IMR-90 (cell line): Measurements from ENCODE around the gene HFM1. TPM values are rescaled to one million over a fixed set of nuclear protein-coding genes. Genes with fewer than 3 reads are reported as not detected.
A peak's percentile ranks its signal among the peaks of the same experiment; 100 is the strongest.

Experiments used
- ATAC-seq: fragments of 200-7000 bp; cut with Tn5 transposase; 2 replicates; pipeline ENCODE4 v1.9.1; 2020; ENCODE audit warnings: low read depth, mild to moderate bottlenecking, moderate library complexity
- BruUV-seq: library from RNA; stranded (reverse); fragments of 400-500 nt; replicated peaks from 2 replicates; lab custom pipeline; 2021; lab: Mats Ljungman, UMichigan
- CTCF ChIA-PET: fragments of 300-600 bp; formaldehyde crosslinking; extraction: SDS; loops from one replicate; lab custom pipeline; 2021; ENCODE audit warnings: antibody characterized with exemption; lab: Yijun Ruan, JAX
- POLR2A ChIA-PET: fragments of 300-600 bp; sonication (Branson Sonifier 250); formaldehyde crosslinking; loops from one replicate; lab custom pipeline; 2022; ENCODE audit warnings: antibody characterized with exemption; ENCODE audit not compliant: unreplicated experiment; lab: Charles Lee
- DNase-seq: peaks from one replicate; pipeline ENCODE4 v3.0.0; 2013
- H2AFZ ChIP-seq: replicated peaks from 2 replicates; pipeline ENCODE3; 2013; ENCODE audit warnings: low read length, mild to moderate bottlenecking; ENCODE audit not compliant: poor library complexity
- H2AK5ac ChIP-seq: 2 replicates; pipeline ENCODE4 v1.6.1; 2013; ENCODE audit warnings: low read depth, low read length, inconsistent platforms
- H2AK9ac ChIP-seq: replicated peaks from 2 replicates; pipeline ENCODE3; 2013; ENCODE audit warnings: mild to moderate bottlenecking, low read depth, low read length, moderate library complexity; ENCODE audit not compliant: poor library complexity
- H2BK120ac ChIP-seq: 2 replicates; pipeline ENCODE4 v1.6.1; 2013; ENCODE audit warnings: low read depth, low read length, inconsistent platforms
- H2BK15ac ChIP-seq: 3 replicates; pipeline ENCODE4 v1.6.1; 2013; ENCODE audit warnings: low read depth, low read length, inconsistent platforms
- H2BK20ac ChIP-seq: 2 replicates; pipeline ENCODE4 v1.6.1; 2013; ENCODE audit warnings: low read depth, mild to moderate bottlenecking, inconsistent platforms, low read length, moderate library complexity
- H2BK5ac ChIP-seq: 2 replicates; pipeline ENCODE4 v1.6.1; 2013; ENCODE audit warnings: mild to moderate bottlenecking, low read depth, low read length, inconsistent platforms; ENCODE audit not compliant: poor library complexity, severe bottlenecking
- H3K14ac ChIP-seq: replicated peaks from 2 replicates; pipeline ENCODE4 v1.6.1; 2013; ENCODE audit warnings: low read depth, low read length, inconsistent platforms
- H3K18ac ChIP-seq: 2 replicates; pipeline ENCODE4 v1.6.1; 2013; ENCODE audit warnings: low read depth, low read length, control low read depth
- H3K23ac ChIP-seq: 2 replicates; pipeline ENCODE4 v1.6.1; 2013; ENCODE audit warnings: low read depth, low read length, inconsistent platforms
- H3K27ac ChIP-seq: 2 replicates; pipeline ENCODE4 v1.5.1; 2013; ENCODE audit warnings: mild to moderate bottlenecking, control low read depth, low read length; ENCODE audit not compliant: insufficient read depth
- H3K27me3 ChIP-seq: 2 replicates; pipeline ENCODE4 v1.6.1; 2013; ENCODE audit warnings: low read length; ENCODE audit not compliant: control insufficient read depth, insufficient read depth
- H3K36me3 ChIP-seq: 2 replicates; pipeline ENCODE4 v1.6.1; 2013; ENCODE audit warnings: low read length, mixed read lengths; ENCODE audit not compliant: control insufficient read depth, insufficient read depth
- H3K4ac ChIP-seq: 2 replicates; pipeline ENCODE4 v1.6.1; 2013; ENCODE audit warnings: low read depth, low read length, inconsistent platforms
- H3K4me1 ChIP-seq: 2 replicates; pipeline ENCODE4 v1.6.1; 2013; ENCODE audit warnings: low read length, mixed read lengths; ENCODE audit not compliant: control insufficient read depth, insufficient read depth
- H3K4me2 ChIP-seq: 2 replicates; pipeline ENCODE4 v1.6.1; 2013; ENCODE audit warnings: low read depth, mild to moderate bottlenecking, control low read depth, low read length, moderate library complexity
- H3K4me3 ChIP-seq: 2 replicates; pipeline ENCODE4 v1.5.1; 2013; ENCODE audit warnings: low read depth, mild to moderate bottlenecking, control low read depth, low read length, moderate library complexity; ENCODE audit not compliant: insufficient read depth
- H3K56ac ChIP-seq: 2 replicates; pipeline ENCODE4 v1.6.1; 2013; ENCODE audit warnings: low read length, inconsistent platforms; ENCODE audit not compliant: insufficient read depth; ENCODE audit errors: extremely low read depth
- H3K79me1 ChIP-seq, 2 experiments: 2 replicates each; pipeline ENCODE4 v1.6.1; 2013; ENCODE audit warnings: low read length in 2 of 2, inconsistent platforms in 1 of 2, low read depth in 1 of 2
- H3K9ac ChIP-seq: 2 replicates; pipeline ENCODE4 v1.6.1; 2013; ENCODE audit warnings: low read depth, low read length, control low read depth
- H3K9me1 ChIP-seq: 2 replicates; pipeline ENCODE4 v1.6.1; 2013; ENCODE audit warnings: low read length, inconsistent platforms; ENCODE audit not compliant: insufficient read depth
- H3K9me3 ChIP-seq: 2 replicates; pipeline ENCODE4 v1.6.1; 2013; ENCODE audit warnings: low read length; ENCODE audit not compliant: control insufficient read depth, insufficient read depth
- H4K20me1 ChIP-seq: 2 replicates; pipeline ENCODE4 v1.6.1; 2013; ENCODE audit warnings: low read length, inconsistent platforms; ENCODE audit not compliant: insufficient read depth
- H4K5ac ChIP-seq: 2 replicates; pipeline ENCODE4 v1.6.1; 2013; ENCODE audit warnings: mild to moderate bottlenecking, low read depth, low read length, control low read depth
- H4K8ac ChIP-seq, 2 experiments: 2 replicates each; pipeline ENCODE4 v1.6.1; 2013; ENCODE audit warnings: low read depth in 2 of 2, low read length in 2 of 2, control low read depth in 1 of 2, inconsistent platforms in 1 of 2
- H4K91ac ChIP-seq: 2 replicates; pipeline ENCODE4 v1.6.1; 2013; ENCODE audit warnings: low read depth, low read length, inconsistent platforms; ENCODE audit not compliant: insufficient read depth
- FOS ChIP-seq: fragments of 150-350 bp; IDR thresholded peaks from 2 replicates; pipeline ENCODE4 v1.6.1; 2016; ENCODE audit warnings: low read depth, low read length
- MAZ ChIP-seq: IDR thresholded peaks from 2 replicates; pipeline ENCODE4 v1.6.1; 2012; ENCODE audit warnings: low read depth, mild to moderate bottlenecking, low read length, improper control_type of control experiment, moderate library complexity, borderline replicate concordance
- POLR2A ChIP-seq: IDR thresholded peaks from 2 replicates; pipeline ENCODE4 v1.6.1; 2012; ENCODE audit warnings: mild to moderate bottlenecking, low read depth, low read length
- RAD21 ChIP-seq: IDR thresholded peaks from 2 replicates; pipeline ENCODE4 v1.6.1; 2012; ENCODE audit warnings: low read length, improper control_type of control experiment
- RCOR1 ChIP-seq: IDR thresholded peaks from 2 replicates; pipeline ENCODE4 v1.6.1; 2012; ENCODE audit warnings: mild to moderate bottlenecking, low read length, improper control_type of control experiment; ENCODE audit not compliant: insufficient replicate concordance
- WGBS, 2 experiments: methylation state at CpG; one replicate each; pipeline versions ENCODE4 v1.1.5 to v1.1.7; 2013; ENCODE audit warnings: missing lambda C conversion rate in 2 of 2; ENCODE audit not compliant: insufficient read length in 1 of 2; ENCODE audit errors: extremely low coverage in 2 of 2; 5-methylcytosine and 5-hydroxymethylcytosine counted together
- dilution Hi-C: fragments of 300-500 bp; cut with HindIII; formaldehyde crosslinking; loops from one replicate; pipeline ENCODE4 v1.14.3; 2018; ENCODE audit warnings: low sequenced_read_pairs; ENCODE audit not compliant: unreplicated experiment
- in situ Hi-C: fragments of 300-500 bp; cut with MboI; formaldehyde crosslinking; loops from 3 replicates; pipeline ENCODE4 v1.14.3; 2019; ENCODE audit warnings: low sequenced_read_pairs, inconsistent platforms, mixed read lengths
- intact Hi-C: fragments of 100-400 bp; cut with micrococcal nuclease; formaldehyde crosslinking; loops from 2 replicates; pipeline ENCODE4 v1.10.0; 2022
- polyA plus RNA-seq, 3 experiments: library from polyadenylated mRNA; depleted of rRNA; stranded (reverse); fragments of >200 nt; gene quantifications; 2 replicates each; pipeline ENCODE4 v1.2.3, GENCODE V29; 2012; ENCODE audit warnings: low replicate concordance in 1 of 3
- total RNA-seq: library from RNA; depleted of rRNA; stranded (reverse); fragments of >200 nt; gene quantifications from 2 replicates; pipeline ENCODE4 v1.2.3, GENCODE V29; 2012

The HFM1 gene
- total and polyA plus RNA-seq, 2 of the 4 experiments (the other 2 are of a cell fraction), result 0.15 to 0.18 TPM

DNA sequence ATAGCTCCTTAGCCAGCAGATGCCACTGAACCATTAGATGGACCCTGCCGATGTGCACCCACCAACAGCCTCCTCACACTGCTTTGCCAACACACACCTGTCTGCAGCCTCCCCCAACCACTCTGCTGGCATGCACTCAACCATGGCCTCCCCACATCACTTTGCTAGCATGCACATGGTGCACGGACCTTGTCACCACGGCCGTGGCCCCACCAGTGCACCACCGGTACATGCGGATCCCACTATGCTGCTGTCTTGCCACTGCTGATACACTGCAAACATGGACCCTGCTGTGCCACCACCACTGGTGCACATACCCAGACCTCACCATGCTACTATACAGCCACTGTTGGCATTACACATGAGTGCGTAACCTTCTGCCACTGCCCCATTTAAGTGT lies 66.1 kb downstream of the HFM1 start:
- H4K5ac ChIP-seq, result no peak overlapping the region
- H3K9me3 ChIP-seq, result no peaks in the 10 kb centered on the region
- no peaks in the 10 kb centered on the region; the same call in 1 of the 2 replicates for H3K9me1 ChIP-seq
- H2BK20ac ChIP-seq, result no peak overlapping the region
- no peak overlapping the region for H4K8ac ChIP-seq
- in situ Hi-C loops (no loop called here), intact Hi-C loops (no loop called here), dilution Hi-C loops (no loop called here)
- no peak overlapping the region for H3K14ac ChIP-seq
- H2AK9ac ChIP-seq, result no peak overlapping the region
- peak overlapping the region; percentile 43 for H2AFZ ChIP-seq
- no peak overlapping the region for H3K56ac ChIP-seq
- no peaks in the 10 kb centered on the region for H3K4me1 ChIP-seq
- H4K91ac ChIP-seq, result no peak overlapping the region
- no peak overlapping the region for H2AK5ac ChIP-seq
- POLR2A ChIA-PET, result no interaction called here
- no peak overlapping the region for H2BK5ac ChIP-seq
- no peaks in the 10 kb centered on the region for H3K79me1 ChIP-seq
- no peaks in the 10 kb centered on the region for H4K20me1 ChIP-seq
- no peak overlapping the region for H3K4me2 ChIP-seq
- H3K23ac ChIP-seq, result no peak overlapping the region
- DNase-seq (no peak), ATAC-seq (no peak)
- no peaks in the 10 kb centered on the region for H3K36me3 ChIP-seq
- H2BK15ac ChIP-seq, result no peak overlapping the region
- no peak overlapping the region for H3K27ac ChIP-seq
- H3K4ac ChIP-seq, result no peak overlapping the region
- H3K9ac ChIP-seq, result no peak overlapping the region
- H3K18ac ChIP-seq, result no peak overlapping the region
- no peak overlapping the region for H2BK120ac ChIP-seq
- WGBS, 2 experiments, result 85% methylated on average over 6 of the region's 7 CpGs; no CpG with 5 or more reads in 1 of the 2 experiments
- H3K4me3 ChIP-seq, result no peak overlapping the region
- CTCF ChIA-PET, result no interaction called here
- BruUV-seq, result no TSS peak
- TF ChIP-seq MAZ, result no peak
- TF ChIP-seq RAD21, result no peak
- no peak for TF ChIP-seq FOS
- no peak for TF ChIP-seq RCOR1
- TF ChIP-seq POLR2A, result no peak
- no peaks in the 10 kb centered on the region for H3K27me3 ChIP-seq
